PC-9 (cell line): ENCODE results near the gene SMAD6.

Experiments
- CTCF ChIP-seq: fragments of 200-600 bp; sonication (generic); conservative IDR thresholded peaks from 2 replicates; pipeline ENCODE4 v1.6.1; 2017; ENCODE audit warnings: mixed run types, antibody characterized with exemption, mild to moderate bottlenecking, moderate library complexity
- EZH2 ChIP-seq: fragments of 200-600 bp; sonication (generic); IDR thresholded peaks from 2 replicates; pipeline ENCODE4 v1.8.0; 2017; ENCODE audit warnings: antibody characterized with exemption, low read depth

- TF ChIP-seq CTCF (peak; percentile 59), EZH2 (no peak)
Measured at GRCh38 chr15:66789029-66790025, 87.3 kb downstream of the SMAD6 start.
